K562 (cell line): Measurements from ENCODE around the gene AMOT. TPM values are rescaled to one million over a fixed set of nuclear protein-coding genes. Genes with fewer than 3 reads are reported as not detected.

Source experiments
- ATAC-seq: fragments of 200-7000 bp; cut with Tn5 transposase; 3 replicates; pipeline ENCODE4 v1.9.1; 2020; ENCODE audit warnings: moderate library complexity
- BruUV-seq: library from RNA; stranded (reverse); fragments of 400-500 nt; replicated peaks from 2 replicates; lab custom pipeline; 2021; lab: Mats Ljungman, UMichigan
- CTCF ChIA-PET: fragments of 300-600 bp; formaldehyde crosslinking; extraction: SDS; loops from one replicate; lab custom pipeline; 2021; ENCODE audit warnings: low intra/inter-chr PET ratio; lab: Yijun Ruan, JAX
- POLR2A ChIA-PET: fragments of 300-600, 350-650 bp; sonication (Branson Sonifier 250); formaldehyde crosslinking; extraction: SDS; loops from one replicate; lab custom pipeline; 2021; ENCODE audit warnings: antibody characterized with exemption, inconsistent platforms; lab: Yijun Ruan, JAX
- DNase-seq, 4 experiments: peaks; one replicate each; pipeline versions ENCODE4 v3.0.0 to v3.0.0-alpha.2; 2011 to 2018; ENCODE audit warnings: low spot score in 3 of 4, mixed read lengths in 3 of 4; ENCODE audit errors: extremely low read depth in 1 of 4
- FAIRE-seq: peaks from 2 replicates; lab custom pipeline; 2011; peaks lifted over from hg19 to GRCh38; lab: Jason Lieb, UNC
- H2AFZ ChIP-seq: 2 replicates; pipeline ENCODE4 v1.6.0; 2011; ENCODE audit warnings: low read depth, low read length, control low read depth, inconsistent platforms
- H3K27ac ChIP-seq: fragments of 200-600 bp; 3 replicates; pipeline ENCODE4 v1.8.0; 2011; ENCODE audit warnings: low read depth, mild to moderate bottlenecking, control low read depth, inconsistent platforms, low read length, moderate library complexity, mixed read lengths; ENCODE audit errors: extremely low read depth
- H3K27me3 ChIP-seq, 2 experiments: fragments of 300-600 bp in 1 of 2; 2 replicates in 1 of 2; 3 replicates in 1 of 2; pipeline versions ENCODE4 v1.6.0 to v1.8.0; 2011; ENCODE audit warnings: inconsistent platforms in 2 of 2, low read length in 2 of 2, mild to moderate bottlenecking in 1 of 2, mixed read lengths in 1 of 2, moderate library complexity in 1 of 2; ENCODE audit not compliant: control insufficient read depth in 2 of 2, insufficient read depth in 2 of 2
- H3K36me3 ChIP-seq: fragments of 300-600 bp; 3 replicates; pipeline ENCODE4 v1.8.0; 2011; ENCODE audit warnings: mild to moderate bottlenecking, low read length, inconsistent platforms; ENCODE audit not compliant: control insufficient read depth, insufficient read depth
- H3K4me1 ChIP-seq, 2 experiments: fragments of 200-600 bp in 1 of 2; replicated peaks in 1 of 2; 2 replicates in 1 of 2; 3 replicates in 1 of 2; pipeline versions ENCODE4 v1.5.1 to v1.8.0; 2011; ENCODE audit warnings: inconsistent platforms in 2 of 2, low read length in 2 of 2, mild to moderate bottlenecking in 1 of 2, mixed read lengths in 1 of 2, moderate library complexity in 1 of 2; ENCODE audit not compliant: control insufficient read depth in 2 of 2, insufficient read depth in 2 of 2
- H3K4me2 ChIP-seq: 2 replicates; pipeline ENCODE4 v1.6.1; 2011; ENCODE audit warnings: low read length, control low read depth, inconsistent platforms, mixed read lengths; ENCODE audit not compliant: insufficient read depth
- H3K4me3 ChIP-seq: fragments of 200-600 bp; sonication (generic), shearing (Covaris generic); 2 replicates; pipeline ENCODE4 v1.5.1; 2016; ENCODE audit warnings: control low read depth, inconsistent platforms
- H3K79me2 ChIP-seq: fragments of 200-600 bp; 3 replicates; pipeline ENCODE4 v1.8.0; 2011; ENCODE audit warnings: low read length, inconsistent platforms; ENCODE audit not compliant: control insufficient read depth, insufficient read depth
- H3K9ac ChIP-seq, 2 experiments: 2 replicates each; pipeline versions ENCODE4 v1.6.0 to v1.6.1; 2011; ENCODE audit warnings: low read depth in 2 of 2, low read length in 2 of 2, control low read depth in 1 of 2, inconsistent platforms in 1 of 2, mild to moderate bottlenecking in 1 of 2, mixed read lengths in 1 of 2; ENCODE audit not compliant: insufficient read depth in 1 of 2
- H3K9me1 ChIP-seq: one replicate; pipeline ENCODE4 v1.6.0; 2011; ENCODE audit warnings: inconsistent platforms, mild to moderate bottlenecking, low read length, moderate library complexity; ENCODE audit not compliant: control insufficient read depth, insufficient read depth
- H3K9me3 ChIP-seq: replicated peaks from 2 replicates; pipeline ENCODE4 v1.5.1; 2011; ENCODE audit warnings: low read depth, low read length, inconsistent platforms; ENCODE audit not compliant: control insufficient read depth, insufficient read depth
- H4K20me1 ChIP-seq: replicated peaks from 2 replicates; pipeline ENCODE4 v1.6.1; 2011; ENCODE audit warnings: low read length, inconsistent platforms, mixed read lengths; ENCODE audit not compliant: control insufficient read depth, insufficient read depth
- ATF2 ChIP-seq: sonication (generic); formaldehyde crosslinking; IDR thresholded peaks from 2 replicates; pipeline ENCODE4 v1.8.1; 2022; ENCODE audit warnings: missing genetic modification reagents
- E2F8 ChIP-seq: fragments of 450-650 bp; IDR thresholded peaks from 2 replicates; pipeline ENCODE4 v1.7.1; 2018; ENCODE audit warnings: mild to moderate bottlenecking, low read depth; ENCODE audit not compliant: partially characterized antibody
- GABPB1 ChIP-seq: sonication (generic); formaldehyde crosslinking; IDR thresholded peaks from 2 replicates; pipeline ENCODE4 v1.8.0; 2022; ENCODE audit warnings: mild to moderate bottlenecking, missing genetic modification reagents
- GATA2 ChIP-seq: sonication (generic); formaldehyde crosslinking; IDR thresholded peaks from 2 replicates; pipeline ENCODE4 v1.4.0; 2020; ENCODE audit warnings: mild to moderate bottlenecking, missing genetic modification reagents
- HNRNPLL ChIP-seq: fragments of 200-400 bp; formaldehyde crosslinking; IDR thresholded peaks from 2 replicates; pipeline ENCODE4 v1.6.1; 2017; ENCODE audit warnings: low read length, low read depth, mild to moderate bottlenecking; ENCODE audit not compliant: poor library complexity, severe bottlenecking
- NCOR1 ChIP-seq: fragments of 450-650 bp; IDR thresholded peaks from 2 replicates; pipeline ENCODE4 v1.6.1; 2016; ENCODE audit warnings: mild to moderate bottlenecking, moderate library complexity
- NONO ChIP-seq, 2 experiments: fragments of 200-400 bp in 1 of 2; fragments of 450-650 bp in 1 of 2; formaldehyde crosslinking in 1 of 2; IDR thresholded peaks; 2 replicates each; pipeline ENCODE4 v1.6.1; 2017; ENCODE audit warnings: low read depth in 2 of 2, mild to moderate bottlenecking in 2 of 2, moderate library complexity in 2 of 2, low read length in 1 of 2
- NR2F6 ChIP-seq: fragments of 450-650 bp; formaldehyde crosslinking; IDR thresholded peaks from 2 replicates; pipeline ENCODE4 v1.4.0; 2020; ENCODE audit warnings: mild to moderate bottlenecking
- PURB ChIP-seq: sonication (generic); formaldehyde crosslinking; IDR thresholded peaks from 2 replicates; pipeline ENCODE4 v1.9.0; 2021; ENCODE audit warnings: low read depth, mild to moderate bottlenecking, missing genetic modification reagents
- RUNX1 ChIP-seq: sonication (generic); IDR thresholded peaks from 2 replicates; pipeline ENCODE4 v1.6.1; 2016; ENCODE audit warnings: antibody characterized with exemption, low read depth
- SMAD2 ChIP-seq: fragments of 150-350 bp; IDR thresholded peaks from 2 replicates; pipeline ENCODE4 v1.6.1; 2014; ENCODE audit warnings: low read depth, mild to moderate bottlenecking, low read length
- SMAD3 ChIP-seq: fragments of 450-650 bp; formaldehyde crosslinking; conservative IDR thresholded peaks from 2 replicates; pipeline ENCODE4 v1.4.0; 2020; ENCODE audit warnings: mild to moderate bottlenecking
- TCF7 ChIP-seq: sonication (generic); IDR thresholded peaks from 2 replicates; pipeline ENCODE4 v1.6.1; 2016; ENCODE audit warnings: antibody characterized with exemption, borderline replicate concordance
- ZBTB12 ChIP-seq: fragments of 250-450 bp; sonication (Bioruptor Pico); IDR thresholded peaks from 2 replicates; pipeline ENCODE4 v1.4.0; 2020
- ZC3H4 ChIP-seq: sonication (generic); formaldehyde crosslinking; IDR thresholded peaks from 2 replicates; pipeline ENCODE4 v1.9.0; 2021; ENCODE audit warnings: missing genetic modification reagents, borderline replicate concordance
- ZKSCAN3 ChIP-seq: fragments of 250-450 bp; sonication (Bioruptor Pico); IDR thresholded peaks from 2 replicates; pipeline ENCODE4 v1.4.0; 2020
- ZNF551 ChIP-seq: fragments of 250-450 bp; sonication (Bioruptor Pico); IDR thresholded peaks from 2 replicates; pipeline ENCODE4 v1.5.0; 2021; ENCODE audit warnings: mild to moderate bottlenecking, moderate library complexity
- ZNF77 ChIP-seq: fragments of 250-450 bp; sonication (Bioruptor Pico); IDR thresholded peaks from 2 replicates; pipeline ENCODE4 v1.5.0; 2020
- WGBS: fragments of 100-300 bp; shearing (Covaris generic); methylation state at CpG from one replicate; pipeline ENCODE4 v1.1.6; 2016; ENCODE audit warnings: low coverage, mixed read lengths; ENCODE audit not compliant: insufficient coverage; ENCODE audit errors: missing lambda C conversion rate; 5-methylcytosine and 5-hydroxymethylcytosine counted together
- in situ Hi-C: fragments of 300-500 bp; cut with MboI; formaldehyde crosslinking; loops from 4 replicates; pipeline ENCODE4 v1.15.0; 2018; ENCODE audit warnings: inconsistent platforms, mixed read lengths
- intact Hi-C: fragments of 100-400 bp; cut with micrococcal nuclease; formaldehyde crosslinking; loops from 2 replicates; pipeline ENCODE4 v1.14.2; 2022
- polyA plus RNA-seq, 8 experiments: library from polyadenylated mRNA; depleted of rRNA in 4 of 8; stranded (reverse) in 5 of 8; unstranded in 3 of 8; fragments of >200 nt; fragmentation: Nextera tagmentation in 2 of 8; fragmentation: Illumina TruSeq in 1 of 8; extraction: Ambion mirVana in 2 of 8; extraction: Trizol in 1 of 8; gene quantifications; 2 replicates each; pipeline versions ENCODE4 v1.2.1 to v1.2.3, GENCODE V29; 2011 to 2014; ENCODE audit warnings: inconsistent platforms in 1 of 8, missing spikeins in 1 of 8
- total RNA-seq, 7 experiments: library from RNA; depleted of rRNA in 6 of 7; stranded (reverse); fragments of >200 nt in 6 of 7; fragmentation: Illumina TruSeq in 2 of 7; extraction: Trizol in 2 of 7; gene quantifications; 2 replicates each; pipeline versions ENCODE4 v1.2.1 to v1.2.3, GENCODE V29; 2011 to 2021; ENCODE audit warnings: low replicate concordance in 1 of 7

The AMOT gene
- total and polyA plus RNA-seq, 9 of the 15 experiments (the other 6 are each of a cell fraction or from before 2014, with no cell fraction given) = 0.04 TPM; not detected in 8

- H3K27ac ChIP-seq = no peak overlapping the region
- H2AFZ ChIP-seq = no peak overlapping the region
- H4K20me1 ChIP-seq = no peaks in the 10 kb centered on the region
- ChIA-PET POLR2A (no interaction called here), CTCF (no interaction called here)
- BruUV-seq = no TSS peak
- DNase-seq = no peak
- no peak for ATAC-seq
- no peak overlapping the region for H3K9ac ChIP-seq
- TF ChIP-seq ZKSCAN3 (CRISPR knock-in tag) (no peak), E2F8 (no peak), PURB (no peak), GATA2 (no peak), ZNF551 (CRISPR knock-in tag) (no peak), NONO (IDR thresholded peaks at IDR 0.05; ENCODE audit: low read depth in 2 of 2, low read length in 1 of 2) (no peak), NCOR1 (no peak), ATF2 (CRISPR knock-in tag) (no peak), ZNF77 (CRISPR knock-in tag) (no peak), ZBTB12 (CRISPR knock-in tag) (no peak), SMAD2 (no peak), HNRNPLL (no peak), GABPB1 (CRISPR knock-in tag) (no peak), ZC3H4 (CRISPR knock-in tag) (no peak), NR2F6 (CRISPR knock-in tag) (no peak), TCF7 (no peak), RUNX1 (no peak), SMAD3 (CRISPR knock-in tag) (no peak)
- no peak overlapping the region for H3K4me3 ChIP-seq
- 0% methylated on average over 1 of the region's 2 CpGs for WGBS
- no peaks in the 10 kb centered on the region for H3K4me1 ChIP-seq
- intact Hi-C loops = no loop called here
- no peaks in the 10 kb centered on the region for H3K27me3 ChIP-seq
- no peaks in the 10 kb centered on the region for H3K79me2 ChIP-seq
- no peak overlapping the region for H3K4me2 ChIP-seq
- no peaks in the 10 kb centered on the region for H3K9me3 ChIP-seq
- FAIRE-seq = no peak
- no peaks in the 10 kb centered on the region for H3K9me1 ChIP-seq
- no peaks in the 10 kb centered on the region for H3K36me3 ChIP-seq
- in situ Hi-C loops = no loop called here
These were observed 23.7 kb downstream of the AMOT start for GRCh38 chrX:112816908-112817307.
